ENCODE results near the gene CDC42EP1.

CDC42EP1 gene

GRCh38 chr22:37561212-37562048 lies 1.1 kb downstream of the CDC42EP1 start:
- DNase-seq, result peak; percentile 78

DNA sequence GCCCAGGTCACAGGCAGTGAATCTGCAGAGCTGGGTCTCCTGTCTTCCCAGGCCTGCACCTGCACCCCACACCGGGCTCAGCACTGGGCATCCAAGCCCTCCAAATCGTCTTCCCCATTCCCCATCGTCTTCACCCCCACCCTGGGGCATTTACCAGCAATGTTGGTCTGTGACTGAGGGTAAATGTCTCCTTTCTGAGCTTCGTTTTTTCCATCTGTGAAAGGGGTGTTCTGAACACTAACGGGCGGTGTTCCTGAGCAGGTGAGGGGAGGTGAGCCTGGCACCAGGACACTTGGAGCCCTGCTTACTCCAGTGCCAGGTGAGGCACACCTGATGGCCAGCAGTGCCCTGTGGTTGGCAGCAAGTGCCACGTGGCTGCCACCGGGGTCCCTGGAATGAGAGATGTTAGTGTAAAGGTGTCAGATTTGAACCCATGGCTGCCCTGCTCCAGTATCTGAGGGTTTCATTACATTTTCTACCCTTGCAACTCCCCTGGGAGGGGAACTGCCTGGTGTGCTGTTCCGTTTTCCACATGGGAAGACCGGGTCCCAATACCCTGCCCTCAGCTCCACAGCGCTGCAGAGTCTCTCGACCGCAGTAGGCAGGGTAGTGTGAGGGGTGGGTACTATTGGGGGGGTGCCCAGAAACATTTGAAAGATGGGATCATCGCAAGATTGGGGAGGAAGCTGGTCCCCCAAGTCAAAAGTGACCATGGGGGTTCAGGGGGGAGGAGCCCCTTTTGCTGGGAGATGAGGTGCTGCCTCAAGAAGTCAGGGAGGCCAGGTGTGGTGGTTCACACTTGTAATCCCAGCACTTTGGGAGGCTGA lies 2.0 kb downstream of the CDC42EP1 start:
- DNase-seq, result no peak

GRCh38 chr22:37563153-37564081 lies 3.1 kb downstream of the CDC42EP1 start:
- no peak for DNase-seq

GRCh38 chr22:37564111-37564711 lies 3.9 kb downstream of the CDC42EP1 start:
- DNase-seq, result no peak

DNA sequence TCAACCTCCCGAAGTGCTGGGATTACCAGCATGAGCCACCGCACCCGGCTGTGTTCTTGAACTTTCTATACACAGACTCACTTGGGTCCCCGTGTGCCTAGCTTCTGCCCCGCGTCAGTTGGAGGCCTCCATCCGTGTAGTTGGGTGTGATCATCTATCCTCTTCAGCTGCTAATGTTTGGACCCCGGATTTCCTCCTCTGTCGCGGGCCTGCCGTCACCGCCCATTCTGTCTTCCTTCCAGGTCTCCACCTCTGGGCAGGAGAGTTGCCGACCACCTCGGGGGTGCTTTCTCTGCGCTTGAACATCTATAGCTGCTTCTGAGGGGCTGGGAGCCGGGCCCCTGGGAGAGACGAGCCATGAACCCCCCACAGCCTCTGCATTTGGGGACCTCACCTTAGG lies 5.5 kb downstream of the CDC42EP1 start:
- no peak for DNase-seq

DNA sequence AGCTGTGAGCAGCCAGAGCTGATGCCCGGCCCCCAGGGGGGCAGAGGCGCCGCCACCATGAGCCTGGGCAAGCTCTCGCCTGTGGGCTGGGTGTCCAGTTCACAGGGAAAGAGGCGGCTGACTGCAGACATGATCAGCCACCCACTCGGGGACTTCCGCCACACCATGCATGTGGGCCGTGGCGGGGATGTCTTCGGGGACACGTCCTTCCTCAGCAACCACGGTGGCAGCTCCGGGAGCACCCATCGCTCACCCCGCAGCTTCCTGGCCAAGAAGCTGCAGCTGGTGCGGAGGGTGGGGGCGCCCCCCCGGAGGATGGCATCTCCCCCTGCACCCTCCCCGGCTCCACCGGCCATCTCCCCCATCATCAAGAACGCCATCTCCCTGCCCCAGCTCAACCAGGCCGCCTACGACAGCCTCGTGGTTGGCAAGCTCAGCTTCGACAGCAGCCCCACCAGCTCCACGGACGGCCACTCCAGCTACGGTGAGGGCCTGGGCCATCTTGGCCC lies 6.1 kb downstream of the CDC42EP1 start:
- DNase-seq, result peak; percentile 57

GRCh38 chr22:37566903-37567798 lies 6.9 kb downstream of the CDC42EP1 start:
- DNase-seq, result peak; percentile 93

- no peak for DNase-seq
These were observed 7.7 kb downstream of the CDC42EP1 start for GRCh38 chr22:37568012-37568411.

DNA sequence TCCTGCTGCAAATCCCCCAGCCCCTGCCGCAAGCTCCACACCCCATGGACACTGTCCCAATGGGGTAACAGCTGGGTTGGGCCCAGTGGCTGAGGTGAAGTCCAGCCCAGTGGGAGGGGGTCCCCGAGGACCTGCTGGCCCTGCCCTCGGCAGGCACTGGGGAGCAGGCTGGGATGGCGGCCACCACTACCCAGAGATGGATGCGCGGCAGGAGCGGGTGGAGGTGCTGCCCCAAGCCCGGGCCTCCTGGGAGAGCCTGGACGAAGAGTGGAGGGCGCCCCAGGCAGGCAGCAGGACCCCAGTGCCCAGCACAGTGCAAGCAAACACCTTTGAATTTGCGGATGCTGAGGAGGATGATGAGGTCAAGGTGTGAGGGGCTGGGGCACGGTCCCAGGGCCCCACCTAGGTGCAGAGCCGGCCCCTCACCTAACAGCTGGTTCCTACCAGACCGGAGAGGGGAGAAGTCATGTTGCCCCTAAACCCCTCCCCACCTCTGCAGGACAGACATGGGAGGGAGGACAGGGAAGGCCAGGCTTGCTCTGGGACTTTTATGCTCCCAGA lies 8.2 kb downstream of the CDC42EP1 start:
- DNase-seq, result no peak

- no peak for DNase-seq
These were observed 9.0 kb downstream of the CDC42EP1 start for GRCh38 chr22:37569009-37569920.

DNA sequence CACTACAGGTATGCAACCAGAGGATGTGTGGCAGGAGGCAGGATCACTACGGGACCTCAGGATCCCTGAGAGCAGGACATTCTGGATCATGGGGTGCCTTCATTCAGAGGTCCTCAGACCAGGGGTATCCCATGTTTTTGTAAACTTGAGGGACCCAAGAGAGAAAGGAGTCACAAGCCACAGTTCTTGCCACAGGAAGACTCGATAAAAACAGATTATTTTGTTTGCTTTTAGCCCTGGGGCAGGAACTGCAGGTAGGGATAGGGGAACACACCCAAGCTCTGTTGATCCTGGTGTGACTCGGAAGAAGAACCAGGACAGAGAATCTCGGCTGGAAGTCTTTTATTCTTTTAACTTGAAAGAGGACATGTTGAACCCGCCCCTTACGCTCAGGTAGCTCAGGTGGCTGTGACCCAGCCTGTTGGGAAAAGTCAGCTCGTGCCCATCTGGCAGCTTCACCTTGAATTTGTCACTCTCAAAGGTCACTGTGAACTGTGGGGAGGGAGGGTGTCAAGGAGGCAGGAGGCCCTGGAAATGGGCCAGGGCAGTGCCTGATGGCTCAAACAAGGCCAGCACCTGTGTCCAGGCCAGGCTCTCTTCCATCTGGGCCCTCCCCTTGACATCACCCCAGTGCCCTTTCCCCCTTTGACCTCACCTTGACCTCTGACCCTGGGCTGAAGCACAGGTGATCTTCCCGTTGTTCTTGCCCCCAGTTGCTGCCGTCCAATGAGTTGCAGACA lies 9.8 kb downstream of the CDC42EP1 start:
- no peak for DNase-seq

GRCh38 chr22:37570661-37570976 lies 10.3 kb downstream of the CDC42EP1 start:
- DNase-seq, result no peak

DNA sequence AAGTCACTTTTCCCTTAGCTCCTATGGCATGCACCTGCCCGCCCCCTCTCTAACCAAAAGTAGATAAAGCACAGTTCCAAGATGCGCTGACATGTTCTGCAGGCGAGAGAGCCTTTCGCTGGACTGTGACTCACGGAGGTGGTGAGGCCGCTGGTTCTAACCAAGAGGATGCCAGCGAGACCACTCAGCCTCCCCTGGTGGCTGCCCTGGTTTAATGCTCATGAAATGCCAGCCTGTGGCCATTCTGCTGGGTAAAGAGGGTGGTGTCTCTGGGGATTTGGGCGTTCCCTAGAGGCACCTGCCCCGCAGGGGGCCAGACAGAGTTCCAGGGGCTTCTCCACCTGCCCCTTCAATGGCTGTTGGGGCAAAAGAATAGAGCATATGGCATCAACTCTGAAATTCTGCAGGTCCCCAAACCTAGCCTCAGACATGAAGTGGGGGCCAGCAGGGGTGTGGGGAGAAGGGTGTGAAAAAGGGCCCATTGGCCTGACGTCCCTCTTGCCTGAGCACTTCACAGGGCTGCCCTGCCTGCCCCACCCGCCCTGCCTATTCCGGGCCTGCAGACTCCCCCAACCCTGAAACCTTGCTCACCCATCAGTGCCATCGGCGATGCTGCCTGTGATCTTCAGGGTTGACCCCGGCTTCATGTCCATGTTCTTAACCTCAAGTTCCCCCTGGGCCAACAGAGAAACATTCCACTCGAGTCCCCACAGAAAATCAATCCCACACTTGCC lies 11.1 kb downstream of the CDC42EP1 start:
- DNase-seq, result no peak

DNA sequence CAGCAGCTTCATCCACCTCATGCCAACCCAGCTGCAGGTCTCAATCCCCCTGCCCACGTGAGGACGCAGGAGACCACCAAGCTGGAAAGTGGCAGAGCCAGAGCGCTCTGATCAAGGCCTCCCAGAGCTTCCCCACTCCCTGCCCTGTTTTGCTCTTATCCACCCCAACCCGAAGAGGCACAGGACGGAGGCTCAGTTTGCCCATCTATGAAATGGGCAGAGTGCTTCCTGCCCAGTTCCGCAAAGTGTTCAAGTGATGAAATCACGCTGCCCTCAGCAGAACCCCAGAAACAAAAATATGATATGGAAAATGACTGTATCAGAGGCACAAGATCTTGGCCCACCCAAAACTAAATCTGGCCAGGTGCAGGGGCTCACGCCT lies 11.7 kb downstream of the CDC42EP1 start:
- no peak for DNase-seq

- no peak for DNase-seq
These were observed 15.3 kb downstream of the CDC42EP1 start for GRCh38 chr22:37575490-37576003.

DNA sequence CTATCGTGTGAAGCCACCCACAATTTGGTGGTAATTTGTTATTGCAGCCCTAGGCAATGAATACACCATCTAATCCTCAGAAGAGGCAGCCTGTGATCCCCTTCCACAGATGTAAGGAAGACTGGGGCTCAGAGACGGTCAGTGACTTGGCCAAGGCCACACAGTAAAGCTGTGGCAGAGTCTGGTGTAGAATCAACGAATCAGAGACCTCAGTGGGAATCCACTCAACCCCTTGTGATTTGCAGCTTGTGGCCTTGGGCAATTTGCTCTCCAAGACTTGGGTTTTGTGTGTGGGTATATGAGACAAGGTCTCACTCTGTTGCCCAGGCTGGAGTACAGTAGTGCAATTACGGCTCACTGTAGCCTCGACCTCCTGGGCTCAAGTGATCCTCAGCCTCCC lies 17.7 kb downstream of the CDC42EP1 start:
- DNase-seq, result no peak

GRCh38 chr22:37581504-37581903 lies 21.2 kb downstream of the CDC42EP1 start:
- no peak for DNase-seq

DNA sequence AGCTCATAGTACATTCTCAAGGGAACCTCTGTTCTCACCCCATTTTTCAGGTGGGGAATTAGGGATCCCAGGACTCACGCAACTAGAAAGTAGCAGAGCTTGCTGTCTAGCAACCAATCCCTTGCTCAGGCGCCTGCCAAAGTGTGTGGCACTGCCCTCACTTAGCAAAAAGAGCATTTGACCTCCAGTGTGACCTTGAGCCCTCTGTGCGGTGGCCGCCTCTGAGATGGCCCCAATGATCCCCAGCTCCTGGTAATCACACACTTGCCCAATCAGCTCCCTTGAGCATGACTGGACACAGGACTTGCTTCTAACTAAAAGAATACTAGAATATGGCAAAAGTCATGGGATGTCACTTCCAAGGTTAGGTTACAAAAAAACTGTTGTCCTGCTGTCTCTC lies 22.2 kb downstream of the CDC42EP1 start:
- no peak for DNase-seq

Measured in CD4-positive, alpha-beta T cell treated with Interleukin-21 for 1 hour (primary cell).